ENCODE measurements around the gene PRPF6. TPM values are rescaled to one million over a fixed set of nuclear protein-coding genes. Genes with fewer than 3 reads are reported as not detected.
A peak's percentile ranks its signal among the peaks of the same experiment; 100 is the strongest.

PRPF6 gene
- total RNA-seq, 1 experiment from 2014 or later, result 88.4 TPM

DNA sequence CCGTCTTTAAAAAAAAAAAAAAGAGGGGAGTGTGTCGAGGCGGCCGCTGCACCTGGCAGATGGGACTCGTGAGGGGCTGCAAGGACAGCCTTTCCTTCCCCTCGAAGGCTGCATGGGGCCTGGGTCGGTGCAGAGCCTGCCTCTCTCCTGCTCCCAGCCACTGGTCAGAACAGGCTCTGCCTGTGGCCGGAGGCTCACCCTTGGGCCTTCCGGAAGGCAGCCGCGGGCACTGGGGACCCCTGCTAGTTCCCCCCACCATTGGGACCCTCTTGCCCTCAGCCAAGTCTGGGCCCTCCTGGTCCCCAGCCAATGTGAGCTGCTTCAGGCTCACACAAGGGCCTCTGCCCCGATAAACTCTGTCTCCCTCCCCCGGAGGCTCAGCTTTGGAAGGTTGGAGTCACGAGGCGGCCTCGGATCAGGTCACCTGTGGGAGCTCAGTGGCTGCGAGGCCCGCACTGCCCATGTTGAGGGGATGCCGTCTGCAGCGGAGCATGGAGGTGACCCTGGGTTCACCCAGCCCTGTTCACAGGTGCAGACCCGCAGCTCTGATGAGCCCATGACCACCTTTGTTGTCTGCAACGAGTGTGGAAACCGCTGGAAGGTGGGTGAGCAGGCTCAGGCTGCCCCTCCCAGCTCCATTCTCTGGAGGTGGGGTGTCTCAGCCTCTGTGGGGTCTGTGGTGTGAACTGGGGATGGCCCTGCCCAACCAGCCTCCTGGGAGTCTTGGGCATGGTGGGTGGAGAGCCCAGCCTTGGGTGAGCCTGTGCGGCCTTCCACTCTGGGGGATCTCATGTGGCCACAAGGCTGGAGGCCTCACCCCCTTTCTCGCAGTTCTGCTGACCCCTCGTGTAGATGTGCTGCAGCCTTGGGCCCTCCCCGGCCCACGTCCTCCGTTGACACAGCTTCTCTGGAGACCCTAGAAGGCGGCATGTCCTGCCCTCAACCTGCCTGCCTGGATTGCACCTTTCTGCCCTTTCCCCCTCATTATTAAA is 90.7 kb downstream of the PRPF6 start:
- ATAC-seq (no peak), DNase-seq (ENCODE audit: low read depth, low spot score) (no peak)
- H3K9me3 ChIP-seq (ENCODE audit: control insufficient read depth, insufficient read depth, low read depth, low read length), result no peaks in the 10 kb centered on the region
- in situ Hi-C loops (cut with HindIII; ENCODE audit: low pct_unique_long_range_greater_than_20kb, low sequenced_read_pairs), result no loop called here
- intact Hi-C loops (cut with micrococcal nuclease; ENCODE audit: unreplicated experiment), result no loop called here
- no peaks in the 10 kb centered on the region for H3K27me3 ChIP-seq (ENCODE audit: control insufficient read depth, insufficient read depth, low read length)
- BruUV-seq (replicated peaks), result no TSS peak
- ChIA-PET CTCF (interaction anchor here (0.9 kb wide), 1 partner anchor 33 kb away, joined by 3 read pairs; no protein-coding TSS in a partner anchor), POLR2A (no interaction called here)
- no peak overlapping the region for H3K27ac ChIP-seq (ENCODE audit: low read length)
- no peaks in the 10 kb centered on the region for H3K36me3 ChIP-seq (ENCODE audit: control insufficient read depth, insufficient read depth, low read length)
- no peak overlapping the region for H3K4me3 ChIP-seq (ENCODE audit: low read depth in 2 of 2, low read length in 2 of 2)
- peaks cover 8% of the 10 kb centered on the region; the same call in 1 of the 2 replicates for H3K4me1 ChIP-seq (ENCODE audit: control insufficient read depth, insufficient read depth, low read length)
- TF ChIP-seq POLR2AphosphoS5 (IDR thresholded peaks at IDR 0.05; ENCODE audit: low read depth, low read length) (peak; percentile 57), CTCF (IDR thresholded peaks at IDR 0.05) (no peak)

DNA sequence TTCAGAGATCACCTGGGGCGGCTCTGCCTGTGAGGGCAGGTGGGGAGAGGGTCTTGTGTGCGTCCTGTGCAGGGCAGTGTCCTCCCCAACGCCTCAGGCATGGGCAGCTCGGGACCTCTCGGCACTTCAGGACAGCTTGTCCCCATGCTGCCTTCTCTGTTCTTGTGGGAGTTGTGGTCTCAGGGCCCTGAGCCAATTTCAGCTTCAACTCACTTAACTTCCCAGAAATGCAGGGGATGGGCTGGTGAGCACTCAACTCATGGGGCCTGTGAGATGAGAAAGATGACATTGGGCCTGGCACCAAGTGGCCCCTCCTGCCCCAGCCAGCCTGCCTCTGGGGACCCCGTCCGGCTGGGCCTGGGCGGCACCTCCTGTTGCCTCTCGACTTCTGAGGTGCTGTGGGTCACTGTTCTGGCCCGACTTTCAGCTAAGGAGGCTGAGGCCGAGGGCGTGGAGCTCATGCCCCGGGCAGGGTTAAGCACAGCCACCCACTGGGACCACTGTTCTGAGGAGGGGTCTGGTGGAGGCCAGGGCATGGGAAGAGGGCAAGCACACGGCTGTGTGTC is 91.6 kb downstream of the PRPF6 start:
- Histone ChIP-seq H3K4me1 (ENCODE audit: control insufficient read depth, insufficient read depth, low read length) (0 out of 2 replicates have a peak, but pooled peaks cover 3% of the 10 kb centered on the region), H3K36me3 (ENCODE audit: control insufficient read depth, insufficient read depth, low read length) (no peaks in the 10 kb centered on the region), H3K27ac (ENCODE audit: low read length) (no peak overlapping the region), H3K9me3 (ENCODE audit: control insufficient read depth, insufficient read depth, low read depth, low read length) (no peaks in the 10 kb centered on the region), H3K4me3 (ENCODE audit: low read depth in 2 of 2, low read length in 2 of 2) (no peak overlapping the region), H3K27me3 (ENCODE audit: control insufficient read depth, insufficient read depth, low read length) (no peaks in the 10 kb centered on the region)
- TF ChIP-seq REST (IDR thresholded peaks at IDR 0.05; ENCODE audit: insufficient read depth in 1 of 2, low read depth in 2 of 2, low read length in 1 of 2) (no peak), POLR2AphosphoS5 (IDR thresholded peaks at IDR 0.05; ENCODE audit: low read depth, low read length) (no peak), CTCF (IDR thresholded peaks at IDR 0.05) (no peak), SIN3A (IDR thresholded peaks at IDR 0.05; ENCODE audit: borderline replicate concordance, insufficient read depth, low read depth, low read length) (no peak)
- in situ Hi-C loops (cut with HindIII; ENCODE audit: low pct_unique_long_range_greater_than_20kb, low sequenced_read_pairs), result no loop called here
- CTCF ChIA-PET, result no interaction called here
- POLR2A ChIA-PET, result no interaction called here
- BruUV-seq (replicated peaks), result no TSS peak
- DNase-seq (ENCODE audit: low read depth, low spot score) (no peak), ATAC-seq (no peak)
- intact Hi-C loops (cut with micrococcal nuclease; ENCODE audit: unreplicated experiment), result no loop called here
